Measurements from ENCODE around the gene SLC25A10.

Gene SLC25A10

DNA sequence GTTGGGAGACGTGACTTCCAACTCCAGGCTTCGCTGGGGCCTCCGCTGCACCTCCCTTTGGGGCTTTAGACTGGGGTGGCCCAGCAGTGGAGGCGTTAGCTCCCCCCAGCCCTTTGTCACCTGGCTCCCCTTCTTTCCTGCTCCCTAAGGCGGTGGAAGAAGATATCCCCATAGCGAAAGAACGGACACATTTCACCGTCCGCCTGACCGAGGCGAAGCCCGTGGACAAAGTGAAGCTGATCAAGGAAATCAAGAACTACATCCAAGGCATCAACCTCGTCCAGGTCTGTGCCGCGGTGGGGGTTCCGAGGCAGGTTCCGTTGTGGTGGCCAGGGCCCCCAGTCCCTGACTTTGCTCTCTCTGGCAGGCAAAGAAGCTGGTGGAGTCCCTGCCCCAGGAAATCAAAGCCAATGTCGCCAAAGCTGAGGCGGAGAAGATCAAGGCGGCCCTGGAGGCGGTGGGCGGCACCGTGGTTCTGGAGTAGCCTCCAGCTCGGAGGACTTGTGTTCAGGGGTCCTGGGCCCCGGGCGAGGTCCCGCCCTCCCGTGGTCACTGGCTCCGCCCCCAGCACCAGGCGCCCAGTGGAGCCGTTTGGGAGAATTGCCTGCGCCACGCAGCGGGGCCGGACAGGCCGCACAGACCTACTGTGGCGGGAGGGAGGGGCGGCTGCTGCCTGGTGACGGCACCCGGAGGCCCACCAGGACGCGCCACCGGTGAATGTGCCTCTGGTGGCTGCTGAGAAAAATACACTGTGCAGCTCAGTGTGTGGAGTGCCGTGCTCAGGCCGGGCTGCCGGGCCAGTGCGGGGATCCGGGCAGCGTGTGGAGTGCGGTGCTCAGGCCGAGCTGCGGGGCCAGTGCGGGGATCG is 5.1 kb upstream of the SLC25A10 start:
- no peak for DNase-seq

GRCh38 chr17:81707725-81708646 is 4.1 kb upstream of the SLC25A10 start:
- no peak for DNase-seq

- no peak for DNase-seq
These were observed 3.3 kb upstream of the SLC25A10 start for GRCh38 chr17:81708739-81709185.

DNA sequence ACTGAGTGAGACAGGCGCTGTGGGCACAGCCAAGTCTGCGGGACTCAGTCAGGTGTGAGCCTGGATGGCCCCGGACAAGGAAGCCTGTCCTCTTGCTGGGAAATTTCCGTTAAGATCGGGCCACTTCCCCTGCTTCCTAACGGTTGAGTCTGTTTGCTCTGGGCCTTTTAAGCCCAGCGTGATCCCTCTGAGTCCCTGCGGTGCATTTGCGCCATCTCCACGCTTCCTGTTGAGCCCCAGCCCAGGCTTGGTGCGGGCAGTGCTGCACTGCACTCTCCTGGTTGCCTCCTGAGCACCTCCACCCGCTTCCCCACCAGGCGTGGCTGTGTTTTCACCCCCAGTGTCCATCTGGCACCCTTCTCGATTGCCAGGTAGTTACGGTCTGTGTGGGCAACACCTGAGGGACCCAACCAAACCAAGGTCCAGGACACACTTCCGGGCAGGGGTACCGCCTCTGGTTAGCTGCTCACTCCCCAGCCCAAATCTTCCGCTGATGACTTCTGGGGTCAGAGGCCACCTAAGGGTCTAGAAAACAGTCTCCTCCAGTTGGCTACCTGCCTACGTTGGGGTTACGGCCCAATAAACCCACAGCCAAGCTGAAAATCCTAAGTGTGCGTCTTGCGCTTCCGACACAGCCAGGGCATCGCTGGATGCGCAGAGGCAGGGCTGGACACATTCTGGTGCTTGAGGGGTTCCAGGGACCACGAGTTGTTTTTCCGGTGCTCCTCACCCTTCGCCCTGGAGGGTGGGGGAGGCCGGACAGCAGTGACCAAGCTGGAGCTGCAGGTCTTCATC is 1.4 kb upstream of the SLC25A10 start:
- peak; percentile 33 for DNase-seq

- DNase-seq: no peak
These were observed 452 bp downstream of the SLC25A10 start for GRCh38 chr17:81712468-81713003.

GRCh38 chr17:81713004-81713555 is 996 bp downstream of the SLC25A10 start:
- no peak for DNase-seq

GRCh38 chr17:81713556-81714411 is 1.7 kb downstream of the SLC25A10 start:
- DNase-seq: no peak

GRCh38 chr17:81714412-81715106 is 2.5 kb downstream of the SLC25A10 start:
- DNase-seq: no peak

DNA sequence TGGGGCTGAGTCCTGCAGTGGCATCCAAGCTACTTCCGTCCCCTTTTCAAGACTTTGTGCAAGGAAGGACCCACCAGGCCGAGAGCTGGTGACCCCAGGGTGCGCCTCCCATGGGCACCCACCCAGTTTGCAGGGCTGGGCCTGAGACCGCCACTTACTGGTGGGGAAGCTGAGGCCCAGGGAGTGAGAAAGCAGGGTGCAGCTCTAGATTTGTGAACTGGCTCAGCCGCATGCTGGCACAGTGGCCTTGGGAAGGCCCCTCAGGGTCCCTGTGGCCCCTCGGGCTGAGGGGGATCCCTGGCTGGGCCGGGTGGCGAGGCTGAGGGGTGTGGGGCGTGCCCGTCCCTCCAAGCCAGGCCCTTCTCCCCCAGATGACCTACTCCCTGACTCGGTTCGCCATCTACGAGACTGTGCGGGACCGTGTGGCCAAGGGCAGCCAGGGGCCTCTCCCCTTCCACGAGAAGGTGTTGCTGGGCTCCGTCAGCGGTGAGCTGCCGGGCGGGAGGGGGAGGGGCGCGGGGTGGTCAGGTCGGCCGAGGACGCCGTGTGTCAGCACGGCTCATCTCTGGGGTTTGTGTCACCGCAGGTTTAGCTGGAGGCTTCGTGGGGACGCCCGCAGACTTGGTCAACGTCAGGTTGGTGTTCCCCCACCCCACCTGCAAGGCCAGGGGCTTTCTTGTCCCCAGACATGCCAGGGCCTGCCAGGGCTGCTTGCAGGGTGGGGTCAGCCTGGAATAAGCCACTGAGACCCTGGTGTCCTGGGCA is 3.2 kb downstream of the SLC25A10 start:
- no peak for DNase-seq

DNA sequence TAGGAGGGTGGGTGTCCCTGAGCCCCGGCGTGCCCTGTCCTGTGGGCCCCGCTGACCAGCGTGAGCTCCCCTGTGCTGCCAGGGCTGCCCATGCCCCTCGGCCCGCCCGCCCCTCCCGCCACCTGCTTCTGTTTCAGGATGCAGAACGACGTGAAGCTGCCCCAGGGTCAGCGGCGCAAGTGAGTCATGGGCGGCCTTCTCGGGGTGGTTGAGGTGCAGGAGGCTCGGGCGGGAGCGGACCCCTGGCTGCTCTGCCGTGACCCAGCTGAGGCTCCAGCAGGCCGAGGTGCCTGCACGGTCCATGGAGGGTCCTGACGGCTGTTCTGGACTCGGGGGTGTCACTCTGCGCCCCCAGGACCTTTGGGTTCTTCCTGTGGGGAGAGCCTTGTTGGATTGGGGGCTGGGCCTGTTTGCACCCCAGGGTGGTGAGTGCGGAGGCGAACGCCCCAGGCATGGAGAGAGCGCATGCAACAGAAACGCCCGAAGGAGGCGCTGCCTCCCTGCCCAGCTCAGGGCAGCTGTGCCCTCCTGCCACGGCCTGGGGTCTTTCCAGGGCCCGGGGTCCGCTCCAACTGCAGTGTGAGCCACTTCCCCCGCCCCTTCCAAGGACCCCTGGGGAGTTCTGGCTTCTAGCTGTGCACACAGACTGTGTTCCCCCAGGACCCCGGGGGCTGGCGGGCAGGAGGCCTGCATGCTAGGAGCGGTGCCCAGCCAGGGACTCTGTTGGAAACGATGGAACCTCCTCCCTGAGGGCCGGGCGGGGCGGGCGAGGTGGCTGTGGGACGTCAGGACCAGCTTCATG is 4.0 kb downstream of the SLC25A10 start:
- DNase-seq: no peak

DNA sequence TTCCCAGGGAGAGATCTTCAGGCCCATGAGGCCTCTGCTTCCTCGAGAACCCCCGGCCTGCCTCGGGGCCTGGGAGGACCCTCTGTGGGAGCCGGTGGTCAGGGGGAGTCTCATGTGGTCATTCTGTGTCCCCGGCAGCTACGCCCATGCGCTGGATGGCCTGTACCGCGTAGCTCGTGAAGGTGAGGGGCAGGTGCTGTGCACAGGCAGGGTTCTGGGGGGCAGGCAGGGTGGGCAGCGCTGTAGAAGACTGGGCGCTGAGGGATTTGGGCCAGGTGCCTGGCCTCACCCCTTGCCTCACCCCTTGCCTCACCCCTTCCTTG is 4.6 kb downstream of the SLC25A10 start:
- DNase-seq: no peak

DNA sequence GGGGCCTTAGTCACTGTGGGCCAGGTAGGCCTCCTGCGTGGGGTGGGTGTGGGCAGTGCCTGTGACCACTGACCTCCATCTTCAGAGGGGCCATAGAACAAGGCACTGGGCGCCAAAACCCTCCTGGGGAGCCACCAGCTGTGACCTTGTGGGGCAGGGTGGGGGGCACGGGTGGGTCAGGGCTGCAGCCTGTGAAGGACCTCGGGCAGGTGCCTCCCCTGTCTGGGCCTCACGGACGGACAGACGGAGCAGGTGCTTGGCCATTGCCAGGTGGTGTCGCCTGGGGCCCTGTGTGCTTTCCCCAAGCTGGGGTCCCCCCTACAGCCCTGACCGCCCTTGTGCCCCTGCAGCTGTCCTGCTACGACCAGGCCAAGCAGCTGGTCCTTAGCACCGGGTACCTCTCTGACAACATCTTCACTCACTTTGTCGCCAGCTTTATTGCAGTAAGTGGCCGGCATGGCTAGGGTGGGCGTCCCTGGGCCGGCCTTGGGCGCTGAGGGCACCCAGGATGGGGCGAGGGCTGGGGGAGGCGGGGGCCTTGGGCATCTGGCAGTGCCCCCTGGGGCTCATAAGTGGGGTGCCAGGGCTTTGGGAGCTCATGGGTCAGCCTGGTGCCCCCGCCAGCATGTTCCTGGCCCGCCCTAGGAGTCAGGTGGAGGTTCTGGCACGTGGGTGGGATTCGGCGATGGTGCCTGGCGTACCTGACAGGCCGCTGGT is 5.1 kb downstream of the SLC25A10 start:
- DNase-seq: no peak

DNA sequence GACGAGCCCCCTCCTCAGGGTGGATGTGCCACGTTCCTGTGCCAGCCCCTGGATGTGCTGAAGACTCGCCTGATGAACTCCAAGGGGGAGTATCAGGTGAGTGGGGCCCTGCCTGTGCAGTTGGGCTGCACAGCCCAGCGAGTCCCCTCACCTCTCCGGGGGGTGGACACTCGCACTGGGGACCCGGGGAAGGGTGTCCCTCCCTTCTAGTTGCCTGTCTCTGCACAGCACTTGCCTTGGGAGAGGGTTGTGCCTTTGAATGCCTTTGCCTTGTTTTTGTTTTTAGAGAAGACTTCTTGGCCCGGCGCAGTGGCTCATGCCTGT is 5.6 kb downstream of the SLC25A10 start:
- no peak for DNase-seq

- no peak for DNase-seq
These were observed 7.6 kb downstream of the SLC25A10 start for GRCh38 chr17:81719410-81720266.

GRCh38 chr17:81720267-81721071 is 8.4 kb downstream of the SLC25A10 start:
- no peak for DNase-seq

All from activated CD4-positive, alpha-beta T cell treated with anti-CD3 and anti-CD28 coated beads, Interleukin-2, Interleukin-6, amounts not matched to agents 100 ng/mL and 50 ng/mL, durations not matched to agents 16 hours and 8 hours (primary cell).